ENCODE results near the gene PDIA3.
"Not testable (repeated sequence)": the region's sequence is repeated elsewhere in the genome, so short reads cannot be mapped to it uniquely, and the experiment has no call there.

The PDIA3 gene

GRCh38 chr15:43746245-43746902 is at the start of gene PDIA3:
Gene PDIA3 (plus strand): TSS chr15:43746438. CDS start chr15:43746540, 102 bp downstream.
- peak; percentile 49 to 62 for DNase-seq (ENCODE audit: low read depth in 2 of 2)

DNA sequence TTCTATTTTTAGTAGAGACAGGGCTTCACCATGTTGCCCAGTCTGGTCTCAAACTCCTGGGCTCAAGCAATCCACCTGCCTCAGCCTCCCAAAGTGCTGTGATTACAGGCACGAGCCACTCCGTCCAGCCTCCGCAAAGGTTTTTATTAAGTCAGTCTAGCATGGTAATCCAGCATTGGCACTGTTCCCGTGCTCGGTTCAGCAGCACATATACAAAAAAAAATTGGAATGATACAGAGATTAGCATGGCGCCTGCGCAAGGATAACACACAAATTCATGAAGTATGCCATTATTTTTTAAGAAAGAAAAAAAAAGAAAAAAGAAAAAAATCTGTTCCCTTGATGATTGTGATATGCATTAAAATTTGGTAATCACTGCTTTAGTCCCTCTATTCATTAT is 44.1 kb upstream of the PDIA3 start:
- no peak for DNase-seq (ENCODE audit: low read depth in 2 of 2)

DNA sequence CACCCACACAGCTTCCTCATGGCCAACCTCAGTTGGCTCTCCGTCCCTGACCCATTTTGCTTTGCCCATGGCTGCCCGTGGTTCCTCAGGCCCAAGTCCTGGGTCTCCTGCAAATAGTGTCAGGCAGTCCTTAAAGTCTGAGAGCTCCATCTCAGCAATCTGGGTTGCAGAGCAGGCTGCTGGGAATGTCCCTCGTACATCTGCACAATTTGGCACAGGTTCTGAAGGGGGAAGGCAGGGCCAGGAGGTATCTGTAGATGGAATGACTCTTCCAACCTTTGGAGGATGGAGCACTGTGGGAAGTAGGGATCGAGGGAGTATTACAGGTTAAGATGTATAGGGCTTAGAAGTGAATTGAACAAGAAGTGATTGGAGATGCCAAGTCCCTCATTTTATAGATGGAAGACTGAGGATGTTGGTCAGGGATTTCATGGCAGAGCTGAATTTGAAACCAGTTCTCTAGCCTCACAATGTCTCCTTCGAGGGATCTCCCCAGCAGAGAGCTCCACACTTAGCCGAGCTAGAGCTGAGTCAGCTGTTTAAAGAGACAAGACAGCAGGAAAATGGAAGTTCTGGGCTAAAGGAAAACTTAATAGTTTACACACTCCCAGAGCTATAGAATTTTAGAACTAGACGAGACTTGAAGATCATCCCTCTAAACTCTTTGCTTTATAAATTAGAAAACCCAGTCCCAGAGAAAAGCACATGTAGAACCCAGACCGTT is 43.4 kb upstream of the PDIA3 start:
- DNase-seq (ENCODE audit: low read depth in 2 of 2): no peak

DNA sequence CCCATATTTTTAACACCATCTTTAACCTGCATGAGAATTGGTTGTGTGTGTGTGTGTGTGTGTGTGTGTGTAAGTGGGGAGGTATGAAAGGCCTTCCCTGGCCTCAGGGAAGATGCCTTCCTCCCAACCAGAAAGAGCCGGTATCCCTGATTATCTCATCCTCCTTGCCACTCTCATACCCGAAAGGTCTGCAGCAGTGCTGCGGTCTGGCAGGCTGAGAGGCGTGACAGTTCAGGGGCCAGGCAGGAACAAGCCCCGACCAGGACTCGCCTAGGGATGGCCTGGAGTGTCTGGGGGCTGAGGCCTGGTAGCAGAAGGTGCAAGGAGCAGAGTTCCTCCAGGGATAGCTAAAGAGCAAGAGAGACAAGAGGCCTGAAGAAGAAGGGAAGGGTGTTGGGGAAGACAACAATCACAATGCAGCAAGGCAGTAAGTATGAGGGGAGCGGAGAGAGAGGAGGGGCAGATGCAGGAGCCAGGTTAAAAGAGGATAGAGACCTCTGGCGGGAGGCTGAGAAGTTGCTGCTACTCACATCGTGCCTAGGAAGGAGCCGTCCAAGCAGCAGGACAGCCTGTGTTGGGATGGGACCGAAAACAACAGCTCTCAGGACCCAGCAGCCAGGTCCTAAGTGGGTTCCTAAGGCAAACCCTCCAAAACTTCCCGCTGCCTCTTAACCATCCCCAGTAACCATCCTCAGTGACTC is 35.7 kb upstream of the PDIA3 start:
- DNase-seq (ENCODE audit: low read depth in 2 of 2): not testable (repeated sequence)

GRCh38 chr15:43723151-43723550 is 23.1 kb upstream of the PDIA3 start:
- DNase-seq (ENCODE audit: low read depth in 2 of 2): no peak

DNA sequence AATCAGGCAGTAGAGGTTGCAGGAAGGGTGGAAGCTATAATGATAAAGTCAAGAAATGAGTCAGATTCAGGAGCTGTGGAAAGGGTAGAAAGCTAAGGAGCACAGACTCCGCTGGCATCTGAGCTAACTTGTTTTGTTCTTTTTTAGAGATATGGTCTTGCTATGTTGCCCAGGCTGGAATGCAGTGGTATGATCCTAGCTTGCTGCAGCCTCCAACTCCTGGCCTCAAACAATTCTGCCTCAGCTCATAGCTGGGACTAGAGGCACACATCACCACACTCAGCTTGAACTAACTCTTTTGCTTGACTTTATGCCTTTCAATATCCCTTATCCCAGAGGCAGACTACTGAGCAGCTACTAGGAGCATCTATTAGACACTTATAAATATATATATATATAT is 19.9 kb upstream of the PDIA3 start:
- DNase-seq (ENCODE audit: low read depth in 2 of 2): not testable (repeated sequence)

DNA sequence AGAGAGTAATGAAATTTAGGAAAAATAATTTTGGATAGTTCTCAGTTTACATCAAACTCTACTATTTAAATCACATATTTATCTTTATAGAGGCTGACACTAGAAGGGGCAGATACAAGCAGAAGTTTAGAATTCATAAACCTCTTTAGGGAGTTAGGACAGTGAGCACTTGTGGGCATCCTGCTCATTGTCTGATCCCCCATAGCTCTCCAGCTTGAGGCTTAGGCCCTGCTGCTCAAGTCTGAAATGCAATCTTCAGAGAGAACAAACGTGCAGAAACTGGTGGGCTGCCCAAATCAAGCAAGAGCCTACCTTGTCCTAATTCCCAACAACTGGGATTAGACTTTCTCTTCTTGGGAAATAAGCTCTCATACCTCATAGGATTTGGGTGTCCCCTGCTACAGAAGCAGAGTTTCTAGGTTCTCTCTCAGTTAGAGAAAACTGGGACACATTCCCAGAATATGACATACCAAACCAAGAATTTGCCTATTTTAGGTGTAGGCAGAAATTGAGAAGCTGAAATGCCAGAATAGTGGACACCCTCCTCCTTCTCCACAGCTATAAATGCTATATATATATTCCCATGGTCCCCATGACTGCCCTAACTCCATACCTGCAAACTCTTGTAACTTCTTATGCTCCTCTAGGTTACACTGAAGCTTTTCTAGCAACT is 18.0 kb upstream of the PDIA3 start:
- not testable (repeated sequence) for DNase-seq (ENCODE audit: low read depth in 2 of 2)

GRCh38 chr15:43735416-43735815 is 10.8 kb upstream of the PDIA3 start:
- DNase-seq (ENCODE audit: low read depth in 2 of 2): no peak

- not testable (repeated sequence) for DNase-seq (ENCODE audit: low read depth in 2 of 2)
Observed at GRCh38 chr15:43746903-43747309, 668 bp downstream of the PDIA3 start.

- DNase-seq (ENCODE audit: low read depth in 2 of 2): no peak
Observed at GRCh38 chr15:43748376-43748775, 2.1 kb downstream of the PDIA3 start.

- no peak for DNase-seq (ENCODE audit: low read depth in 2 of 2)
Observed at GRCh38 chr15:43749690-43750345, 3.6 kb downstream of the PDIA3 start.

DNA sequence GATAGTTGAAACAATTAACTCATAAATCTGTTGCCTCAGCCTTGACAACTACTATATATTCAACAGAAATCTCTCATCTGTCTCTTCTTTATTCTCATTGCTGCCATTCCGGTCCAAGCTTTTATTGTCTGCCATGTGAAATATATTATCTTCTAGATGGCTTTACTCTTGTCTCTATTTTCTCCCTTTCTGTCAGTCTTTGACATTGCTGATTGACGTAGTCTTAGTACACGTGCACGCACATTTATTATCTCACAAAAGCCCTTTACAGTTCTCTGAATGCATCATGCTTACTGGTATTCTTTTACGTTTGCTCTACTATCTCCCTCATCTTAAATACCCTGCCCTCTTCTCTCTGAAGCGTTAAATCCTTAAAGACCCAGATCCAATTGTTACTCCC is 5.6 kb downstream of the PDIA3 start:
- no peak for DNase-seq (ENCODE audit: low read depth in 2 of 2)

DNA sequence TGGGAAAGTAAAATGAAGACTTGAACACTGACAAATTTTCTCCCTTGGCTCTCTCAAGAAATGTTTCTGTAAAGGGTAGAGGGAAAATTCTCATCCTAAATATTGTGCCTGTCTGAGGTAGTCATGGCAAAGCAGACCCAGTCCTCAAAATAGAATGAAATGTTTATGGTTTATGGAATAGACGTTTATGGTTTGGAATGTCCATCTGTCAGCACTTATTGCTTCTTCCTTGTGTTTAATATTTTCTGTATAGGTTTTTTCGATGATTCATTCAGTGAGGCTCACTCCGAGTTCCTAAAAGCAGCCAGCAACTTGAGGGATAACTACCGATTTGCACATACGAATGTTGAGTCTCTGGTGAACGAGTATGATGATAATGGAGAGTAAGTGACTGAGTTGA is 16.6 kb downstream of the PDIA3 start:
- DNase-seq (ENCODE audit: low read depth in 2 of 2): no peak

DNA sequence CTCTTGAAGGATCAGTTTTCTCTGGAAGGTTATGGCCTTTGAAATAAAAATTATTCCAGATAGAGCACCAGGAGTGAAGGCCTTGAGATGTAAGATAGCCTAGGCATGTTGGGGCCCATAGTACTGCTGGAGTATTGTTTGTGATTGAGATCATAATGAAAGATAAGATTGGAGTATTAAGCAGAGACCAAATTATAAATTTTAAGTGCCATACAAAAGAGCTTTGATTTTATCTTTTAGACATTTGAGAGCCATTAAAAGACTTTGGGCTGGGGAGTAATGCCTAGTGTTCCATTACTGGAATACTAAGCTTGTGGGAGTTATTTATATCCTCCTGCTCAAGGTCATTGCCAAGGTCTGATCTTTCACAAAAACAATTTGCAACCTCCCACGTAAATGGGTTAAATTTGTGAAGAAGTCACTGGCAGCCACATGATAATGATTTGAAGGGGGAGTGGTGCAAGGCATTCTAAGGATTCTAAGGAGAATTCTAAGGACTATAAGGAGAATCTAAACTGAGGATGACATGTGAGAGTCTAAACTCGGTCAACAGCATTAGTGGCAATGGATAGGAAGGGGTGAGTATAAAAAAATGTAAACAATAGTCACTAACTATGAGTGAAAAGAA is 17.7 kb downstream of the PDIA3 start:
- DNase-seq (ENCODE audit: low read depth in 2 of 2): no peak

- no peak for DNase-seq (ENCODE audit: low read depth in 2 of 2)
Observed at GRCh38 chr15:43769584-43770228, 23.5 kb downstream of the PDIA3 start.

- DNase-seq (ENCODE audit: low read depth in 2 of 2): no peak
Observed at GRCh38 chr15:43771816-43772215, 25.6 kb downstream of the PDIA3 start.

GRCh38 chr15:43772624-43773023 is 26.4 kb downstream of the PDIA3 start:
- no peak for DNase-seq (ENCODE audit: low read depth in 2 of 2)

DNA sequence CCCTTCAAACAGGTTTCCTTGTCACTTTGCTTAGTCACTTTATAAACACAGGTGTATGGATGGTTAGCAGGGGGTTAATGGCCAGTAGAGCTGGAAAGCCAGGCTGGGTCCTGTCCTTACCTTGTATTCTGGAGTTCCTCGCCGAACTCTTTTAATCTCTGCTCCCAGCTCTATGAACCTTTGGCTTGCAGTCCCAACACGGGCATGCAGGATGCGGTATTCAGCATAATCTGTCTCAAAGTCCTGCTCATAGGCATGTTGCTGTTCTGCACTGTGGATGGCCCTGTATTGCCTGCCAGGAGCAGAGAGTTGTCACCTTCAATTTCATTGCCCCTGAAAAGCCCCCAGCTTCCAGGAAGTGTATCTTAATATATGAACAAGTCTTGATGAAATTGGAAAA is 27.8 kb downstream of the PDIA3 start:
- DNase-seq (ENCODE audit: low read depth in 2 of 2): no peak

DNA sequence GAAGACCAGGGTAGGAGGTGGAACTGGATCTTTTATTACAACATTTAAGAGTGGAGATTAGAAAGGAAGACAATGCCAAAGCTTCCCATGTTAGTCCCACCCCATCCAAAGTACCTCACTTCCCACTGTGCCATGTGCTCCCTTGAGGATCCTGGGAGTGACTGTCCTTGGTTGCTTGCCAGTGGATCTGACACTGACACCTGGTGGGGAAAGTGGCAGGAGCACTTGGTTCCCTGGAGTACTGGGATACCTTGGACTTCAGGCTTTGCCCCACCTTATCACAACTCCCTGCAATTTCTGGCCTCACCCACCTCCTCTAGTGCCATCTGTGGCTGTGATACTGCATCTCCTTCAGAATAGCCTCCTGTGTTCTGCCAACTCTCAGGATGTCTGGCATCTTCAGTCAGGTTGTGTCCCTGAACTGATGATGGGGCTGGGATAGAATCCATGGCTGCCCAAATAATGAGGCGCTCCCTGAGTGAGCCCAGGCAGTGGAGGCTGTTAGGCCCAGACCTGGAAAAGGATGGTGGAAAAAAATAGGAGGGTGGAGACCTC is 29.2 kb downstream of the PDIA3 start:
- DNase-seq (ENCODE audit: low read depth in 2 of 2): no peak

GRCh38 chr15:43776101-43776717 is 30.0 kb downstream of the PDIA3 start:
- no peak for DNase-seq (ENCODE audit: low read depth in 2 of 2)

Data from stimulated activated CD4-positive, alpha-beta T cell treated with anti-CD3 and anti-CD28 coated beads, Interleukin-1b, Interleukin-23, amount 100 ng/mL, for 1 hour (primary cell).